ENCODE measurements around the gene AK1.

AK1 gene

GRCh38 chr9:127915801-127916719, 38.6 kb upstream of the AK1 start:
- no peak for DNase-seq (ENCODE audit: extremely low read depth, low read depth)

GRCh38 chr9:127915325-127915752, 37.9 kb upstream of the AK1 start:
- DNase-seq (ENCODE audit: extremely low read depth, low read depth): no peak
- TF ChIP-seq CTCF (IDR thresholded peaks at IDR 0.05; ENCODE audit: low read depth, low read length): no peak

More at GRCh38 chr9:127915801-127916719, 38.6 kb upstream of the AK1 start:
- TF ChIP-seq CTCF (IDR thresholded peaks at IDR 0.05; ENCODE audit: low read depth, low read length): no peak

- DNase-seq (ENCODE audit: extremely low read depth, low read depth): no peak
- no peak for TF ChIP-seq CTCF (IDR thresholded peaks at IDR 0.05; ENCODE audit: low read depth, low read length)
These were observed 36.2 kb upstream of the AK1 start for GRCh38 chr9:127913682-127914081.

- TF ChIP-seq CTCF (IDR thresholded peaks at IDR 0.05; ENCODE audit: low read depth, low read length): no peak
- no peak for DNase-seq (ENCODE audit: extremely low read depth, low read depth)
These were observed 35.4 kb upstream of the AK1 start for GRCh38 chr9:127912882-127913281.

- TF ChIP-seq CTCF (IDR thresholded peaks at IDR 0.05; ENCODE audit: low read depth, low read length): no peak
- DNase-seq (ENCODE audit: extremely low read depth, low read depth): no peak
These were observed 34.8 kb upstream of the AK1 start for GRCh38 chr9:127912296-127912695.

- no peak for DNase-seq (ENCODE audit: extremely low read depth, low read depth)
- TF ChIP-seq CTCF (IDR thresholded peaks at IDR 0.05; ENCODE audit: low read depth, low read length): peak; percentile 15
These were observed 33.2 kb upstream of the AK1 start for GRCh38 chr9:127910613-127911205.

- TF ChIP-seq CTCF (IDR thresholded peaks at IDR 0.05; ENCODE audit: low read depth, low read length): no peak
- DNase-seq (ENCODE audit: extremely low read depth, low read depth): no peak
These were observed 32.4 kb upstream of the AK1 start for GRCh38 chr9:127909839-127910273.
